HG03139 (cell line): ENCODE measurements around the gene PLCB1.
"Not testable (repeated sequence)": the region's sequence is repeated elsewhere in the genome, so short reads cannot be mapped to it uniquely, and the experiment has no call there.

Experiments
- ATAC-seq: cut with Tn5 transposase; IDR thresholded peaks from one replicate; pipeline ENCODE4 v1.9.1; 2021; ENCODE audit not compliant: unreplicated experiment

The PLCB1 gene

DNA sequence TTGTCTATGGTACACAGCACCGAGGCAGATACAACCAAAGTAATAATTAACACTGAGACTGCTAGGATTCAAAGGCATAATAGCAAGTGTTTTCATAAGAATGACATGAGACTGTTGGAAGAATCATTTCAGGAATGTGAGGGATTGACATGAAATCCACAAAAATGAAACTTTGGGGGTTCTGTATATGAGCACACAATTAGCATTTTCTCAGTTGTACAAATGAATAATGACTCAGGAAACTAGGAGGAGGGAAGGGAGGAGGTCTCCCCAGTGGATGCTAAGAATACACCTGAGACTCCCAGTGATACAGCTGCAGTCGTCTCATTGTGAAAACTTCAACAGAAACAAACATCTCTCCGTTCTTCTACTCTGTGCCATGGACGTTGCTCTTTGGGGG is 508.4 kb downstream of the PLCB1 start:
- no peak for ATAC-seq

DNA sequence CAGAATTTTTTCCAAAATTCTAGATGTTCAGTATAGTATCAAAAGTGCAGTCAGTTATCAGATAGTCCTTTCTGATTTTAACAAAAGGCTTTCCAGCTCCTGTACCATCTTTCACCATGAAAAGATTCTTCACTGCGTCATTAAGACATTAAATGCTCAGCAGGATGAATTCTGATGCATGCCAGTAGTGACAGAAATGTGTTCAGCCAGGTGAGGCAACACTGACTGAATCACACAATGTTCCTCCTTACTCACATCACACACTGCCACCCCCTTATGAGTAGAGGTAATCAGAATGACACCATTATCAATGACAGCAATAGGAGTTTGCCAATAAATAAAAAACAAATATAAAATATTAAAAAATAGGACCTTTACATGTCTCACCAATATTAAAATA is 510.2 kb downstream of the PLCB1 start:
- no peak for ATAC-seq

DNA sequence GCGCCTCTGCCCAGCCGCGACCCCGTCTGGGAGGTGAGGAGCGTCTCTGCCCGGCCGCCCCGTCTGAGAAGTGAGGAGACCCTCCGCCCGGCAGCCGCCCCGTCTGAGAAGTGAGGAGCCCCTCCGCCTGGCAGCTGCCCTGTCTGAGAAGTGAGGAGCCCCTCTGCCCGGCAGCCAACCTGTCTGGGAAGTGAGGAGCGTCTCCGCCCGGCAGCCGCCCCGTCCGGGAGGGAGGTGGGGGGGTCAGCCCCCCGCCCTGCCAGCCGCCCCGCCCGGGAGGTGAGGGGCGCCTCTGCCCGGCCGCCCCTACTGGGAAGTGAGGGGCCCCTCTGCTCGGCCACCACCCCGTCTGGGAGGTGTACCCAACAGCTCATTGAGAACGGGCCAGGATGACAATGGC is 512.4 kb downstream of the PLCB1 start:
- ATAC-seq, result not testable (repeated sequence)

DNA sequence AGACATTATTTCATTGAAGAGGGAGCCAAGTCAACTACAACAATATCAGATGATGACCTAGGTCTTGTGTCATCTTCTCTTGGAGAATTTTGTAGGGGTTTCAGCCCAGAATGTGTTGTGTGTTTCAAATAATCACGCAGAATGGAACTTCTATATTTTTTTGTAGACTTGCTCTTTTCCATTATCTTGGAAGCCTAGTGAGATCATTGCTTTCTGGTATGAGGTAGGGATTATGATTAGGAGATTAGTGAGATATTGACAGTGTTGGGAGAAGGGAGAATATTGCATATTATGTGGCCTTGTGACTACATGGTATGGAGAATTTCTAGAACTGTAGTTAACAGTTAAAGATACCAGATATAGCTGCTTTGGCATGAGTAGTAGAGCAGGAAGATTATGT is 513.3 kb downstream of the PLCB1 start:
- no peak for ATAC-seq

GRCh38 chr20:8646033-8646441 is 514.0 kb downstream of the PLCB1 start:
- ATAC-seq, result no peak

DNA sequence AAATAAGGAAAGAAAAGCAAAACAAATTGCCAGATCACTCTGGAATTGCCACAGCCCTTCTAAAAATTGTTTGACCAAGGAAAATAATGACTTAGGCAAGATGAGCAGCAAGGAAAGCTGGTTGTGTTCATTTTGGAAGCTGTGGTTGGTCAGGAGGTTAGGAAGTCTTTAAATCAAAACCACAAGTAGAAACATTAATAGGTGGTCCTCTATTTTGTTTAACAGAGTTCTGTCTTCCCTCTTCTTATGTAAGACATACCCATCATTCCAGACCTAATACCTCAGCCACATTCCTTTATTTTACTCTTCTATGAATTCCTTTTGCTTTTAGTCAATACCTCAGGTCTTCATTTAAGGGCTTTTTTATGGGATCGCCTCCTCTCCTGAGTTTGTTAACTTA is 514.6 kb downstream of the PLCB1 start:
- no peak for ATAC-seq

- no peak for ATAC-seq
Observed at GRCh38 chr20:8647961-8648441, 515.9 kb downstream of the PLCB1 start.

DNA sequence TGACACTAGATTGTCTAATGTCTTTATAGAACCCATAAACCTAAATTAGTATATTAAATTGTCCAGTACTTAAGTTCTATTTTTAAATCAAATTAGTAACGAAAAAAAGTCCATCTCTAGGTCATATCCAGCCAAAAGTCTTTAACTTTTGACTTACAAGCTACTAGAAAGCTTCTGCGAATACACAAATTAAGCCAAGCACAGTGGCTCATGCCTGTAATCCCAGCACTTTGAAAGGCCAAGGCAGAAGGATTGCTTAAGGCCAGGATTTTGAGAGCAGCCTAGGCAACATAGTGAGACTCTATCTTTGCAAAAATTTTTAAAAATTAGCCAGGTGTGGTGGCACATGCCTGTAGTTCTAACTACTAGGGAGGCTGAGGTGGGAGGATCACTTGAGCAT is 516.4 kb downstream of the PLCB1 start:
- no peak for ATAC-seq

DNA sequence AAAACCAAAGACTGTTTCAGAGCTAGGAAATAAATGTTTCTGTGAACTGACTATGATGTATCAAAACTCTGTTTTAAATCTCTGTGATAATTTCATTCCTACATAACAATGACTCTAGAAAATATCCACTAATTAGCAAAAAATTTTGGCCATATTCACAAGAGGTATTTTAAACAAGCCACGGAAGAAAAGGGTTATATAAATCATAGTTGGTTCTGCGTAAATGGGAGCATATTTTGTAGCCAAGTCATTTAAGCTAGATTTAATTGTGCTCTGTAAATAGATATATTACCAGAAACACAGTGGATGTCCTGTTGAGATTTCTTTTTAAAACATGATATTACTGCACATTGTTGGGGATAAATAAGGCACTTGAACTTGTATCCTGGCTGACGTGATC is 520.3 kb downstream of the PLCB1 start:
- no peak for ATAC-seq

GRCh38 chr20:8654486-8654885 is 522.4 kb downstream of the PLCB1 start:
- no peak for ATAC-seq

DNA sequence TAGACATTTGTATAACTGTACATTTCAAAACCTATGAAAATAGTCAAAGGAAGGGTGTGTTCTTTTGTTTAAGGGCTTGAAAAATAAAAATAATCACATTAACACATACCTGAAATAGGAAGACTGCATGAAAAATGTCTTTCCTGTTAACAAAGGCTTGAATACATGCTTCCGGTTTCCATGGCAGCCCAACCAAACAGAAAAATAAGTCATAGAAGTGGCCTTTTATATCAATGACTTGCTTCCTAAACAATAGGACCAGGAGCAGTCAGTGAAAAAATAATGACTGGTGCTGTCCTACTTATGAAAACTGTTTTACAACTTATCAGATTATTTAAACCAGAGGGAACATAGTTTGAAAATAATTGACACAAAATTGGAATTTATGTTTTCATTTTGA is 524.3 kb downstream of the PLCB1 start:
- no peak for ATAC-seq

GRCh38 chr20:8657664-8658063 is 525.6 kb downstream of the PLCB1 start:
- no peak for ATAC-seq

GRCh38 chr20:8658103-8658502 is 526.0 kb downstream of the PLCB1 start:
- no peak for ATAC-seq

DNA sequence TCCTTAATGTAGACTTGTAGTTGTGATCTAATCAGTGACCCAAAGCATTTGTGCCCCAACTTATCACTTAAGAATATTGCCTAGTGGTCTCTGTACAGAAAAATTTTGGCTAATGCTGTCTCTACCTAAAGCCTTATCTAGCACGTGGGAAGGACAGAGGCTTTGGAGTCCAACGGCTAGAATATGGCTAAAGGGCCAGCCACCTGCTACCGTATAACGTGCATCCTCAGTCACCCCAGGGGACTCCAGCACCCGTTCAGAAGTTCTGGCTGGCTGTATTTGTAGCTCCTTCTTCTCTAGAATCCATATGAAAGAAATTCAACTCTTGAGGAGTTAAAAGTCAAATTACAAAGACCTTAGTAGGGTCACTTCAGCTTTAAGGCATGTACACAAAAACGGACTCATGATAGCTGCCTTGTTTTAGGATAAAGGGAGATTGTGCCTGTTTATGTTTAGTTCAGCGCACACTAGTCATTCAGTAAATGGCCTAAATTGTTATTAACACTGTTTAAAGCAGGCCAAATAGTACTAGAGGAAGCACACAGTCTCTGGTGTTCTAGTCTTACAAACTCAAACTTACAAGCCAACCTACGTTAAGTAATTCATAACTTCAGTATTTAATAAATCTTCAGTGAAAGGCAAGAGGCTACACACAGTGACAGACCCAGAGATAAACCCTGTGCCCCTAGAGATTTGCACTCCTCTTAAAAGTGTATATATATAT is 529.3 kb downstream of the PLCB1 start:
- ATAC-seq, result no peak

GRCh38 chr20:8662433-8662954 is 530.4 kb downstream of the PLCB1 start:
- ATAC-seq, result no peak

GRCh38 chr20:8663424-8663823 is 531.4 kb downstream of the PLCB1 start:
- ATAC-seq, result no peak

GRCh38 chr20:8664778-8665177 is 532.7 kb downstream of the PLCB1 start:
- ATAC-seq, result no peak

GRCh38 chr20:8667306-8667705 is 535.2 kb downstream of the PLCB1 start:
- no peak for ATAC-seq

DNA sequence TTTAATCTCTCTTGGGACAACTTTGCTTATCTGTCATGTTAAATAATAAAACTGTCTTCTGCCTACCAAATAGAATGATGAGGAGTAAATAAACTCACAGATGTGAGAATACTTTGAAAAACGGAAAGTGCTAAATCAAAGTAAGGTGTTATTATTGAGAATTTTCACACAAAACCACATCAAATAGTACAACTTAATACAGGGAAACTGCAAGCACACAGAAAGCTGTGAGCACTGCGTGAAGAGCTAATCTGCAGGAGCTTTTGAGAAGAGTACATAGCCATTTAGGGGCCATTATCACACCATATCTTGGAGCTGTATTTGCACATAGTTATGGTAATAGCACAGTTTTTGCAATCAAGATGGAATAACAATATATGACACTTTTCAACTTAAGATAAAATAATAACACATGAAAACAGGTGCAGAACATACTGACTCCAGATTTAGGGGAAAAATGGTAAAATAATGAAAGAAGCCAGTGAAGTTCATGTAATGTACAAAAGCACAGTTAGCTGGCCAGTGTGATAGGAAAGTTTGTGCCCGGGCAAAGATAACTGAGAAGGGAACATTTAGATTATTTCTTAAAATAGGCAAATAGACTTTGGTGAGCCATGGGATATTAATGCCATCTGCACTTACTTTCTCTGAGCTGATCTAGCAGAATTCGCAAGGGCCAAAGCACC is 538.3 kb downstream of the PLCB1 start:
- ATAC-seq, result no peak

GRCh38 chr20:8670893-8671215 is 538.8 kb downstream of the PLCB1 start:
- no peak for ATAC-seq

- no peak for ATAC-seq
Observed at GRCh38 chr20:8671370-8671961, 539.4 kb downstream of the PLCB1 start.

- no peak for ATAC-seq
Observed at GRCh38 chr20:8673116-8673515, 541.0 kb downstream of the PLCB1 start.
